ENCODE measurements around the gene IPCEF1.

- no peak for TF ChIP-seq CTCF (IDR thresholded peaks at IDR 0.05; ENCODE audit: low read depth, low read length)
- TF ChIP-seq POLR2A (IDR thresholded peaks at IDR 0.05; ENCODE audit: extremely low read depth, insufficient read length): no peak
- TF ChIP-seq MYC (IDR thresholded peaks at IDR 0.05; ENCODE audit: low read depth, low read length): no peak
These were observed 30.5 kb upstream of the IPCEF1 start for GRCh38 chr6:154386848-154387717.

Measured in NB4 (cell line).